Ammon's horn (tissue), 1 donor: ENCODE results near the gene CLCNKA.
"Not testable (repeated sequence)": the region's sequence is repeated elsewhere in the genome, so short reads cannot be mapped to it uniquely, and the experiment has no call there.

Experiments
- DNase-seq: peaks from one replicate; pipeline ENCODE4 v3.0.0-alpha.2; 2016; ENCODE audit warnings: low spot score

CLCNKA gene

DNA sequence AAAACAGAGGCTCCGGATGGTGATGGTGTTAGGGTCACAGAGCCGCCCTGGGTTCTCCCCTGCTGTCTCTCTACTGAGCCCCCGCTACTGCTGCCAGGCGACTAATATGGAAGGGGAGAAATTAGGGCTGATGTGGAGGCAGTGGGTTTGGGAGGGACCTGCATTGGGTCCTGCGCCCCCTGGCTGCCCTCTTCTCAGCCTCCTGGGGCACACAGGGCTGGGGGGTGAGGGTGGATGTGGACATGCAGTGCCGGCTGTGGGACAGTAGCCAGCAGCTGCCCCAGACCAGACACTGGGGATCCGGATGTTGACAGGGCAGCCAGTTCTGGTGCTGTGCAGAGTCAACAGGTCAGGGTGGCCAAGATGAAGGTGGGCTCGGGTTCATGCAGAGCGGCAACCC, 20.3 kb downstream of the CLCNKA start:
- no peak for DNase-seq

DNA sequence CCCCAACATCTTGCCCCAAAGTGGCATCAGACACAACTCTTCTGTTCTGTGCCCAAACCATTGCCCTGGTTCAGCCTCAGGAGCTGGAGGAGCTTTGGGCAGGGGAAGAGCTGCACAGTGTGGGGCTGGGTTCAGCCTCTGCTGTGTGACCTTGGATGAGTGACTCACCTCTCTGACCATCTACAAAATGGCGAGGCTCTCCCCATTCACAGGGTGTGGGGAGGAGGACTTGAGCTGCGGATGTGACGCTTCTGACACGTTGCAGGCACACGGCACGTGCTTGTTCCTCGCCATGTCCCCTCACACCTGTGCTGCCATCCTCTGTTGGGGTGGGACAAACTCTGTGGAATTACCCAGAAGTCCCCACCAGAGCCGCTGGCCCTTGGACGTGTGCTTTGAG, 20.8 kb downstream of the CLCNKA start:
- not testable (repeated sequence) for DNase-seq

DNA sequence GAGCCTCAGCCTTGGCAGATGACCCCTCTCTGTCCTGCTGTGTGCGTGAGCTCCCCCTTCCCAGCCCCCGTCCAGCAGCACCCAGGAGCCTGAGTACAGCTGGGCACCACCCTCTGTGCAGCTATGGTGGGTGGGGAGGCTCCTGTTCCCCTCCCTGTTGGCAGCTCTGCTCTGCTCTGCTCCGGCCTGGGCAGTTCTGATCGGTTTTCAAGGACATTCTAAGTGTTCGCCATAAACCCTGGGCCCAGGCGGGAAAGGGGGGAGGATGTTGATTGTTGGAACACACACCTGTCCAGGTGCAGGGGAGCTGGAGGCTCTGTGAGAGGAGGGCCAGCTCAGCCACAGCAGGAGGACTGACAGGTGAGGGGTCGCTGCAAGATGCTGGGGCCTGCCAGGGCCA, 21.7 kb downstream of the CLCNKA start, which contains the start of gene CLCNKB:
Gene CLCNKB (plus strand): TSS at position 262 of the 400 bp plus-strand sequence. CDS start 711 bp downstream, outside the sequence.
- no peak for DNase-seq

DNA sequence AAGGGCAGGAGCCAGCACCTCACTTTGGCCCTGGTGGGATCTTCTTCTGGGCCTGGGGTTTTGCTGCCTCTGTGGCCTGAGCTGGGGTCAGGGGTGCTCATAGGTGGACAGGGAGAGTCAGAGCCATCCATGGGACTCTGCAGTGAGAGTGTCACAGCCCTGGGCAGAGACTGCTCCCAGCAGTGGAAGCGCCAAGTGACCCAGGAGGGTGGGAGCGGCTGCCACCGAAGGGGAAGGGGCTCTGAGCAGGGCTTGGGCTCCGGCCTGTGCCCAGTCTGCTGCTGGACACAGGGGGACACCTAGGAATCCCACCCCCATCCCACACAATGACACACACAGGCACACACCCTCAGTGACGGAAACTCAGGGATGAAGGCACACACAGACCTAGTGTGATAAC, 22.1 kb downstream of the CLCNKA start:
- DNase-seq: no peak

DNA sequence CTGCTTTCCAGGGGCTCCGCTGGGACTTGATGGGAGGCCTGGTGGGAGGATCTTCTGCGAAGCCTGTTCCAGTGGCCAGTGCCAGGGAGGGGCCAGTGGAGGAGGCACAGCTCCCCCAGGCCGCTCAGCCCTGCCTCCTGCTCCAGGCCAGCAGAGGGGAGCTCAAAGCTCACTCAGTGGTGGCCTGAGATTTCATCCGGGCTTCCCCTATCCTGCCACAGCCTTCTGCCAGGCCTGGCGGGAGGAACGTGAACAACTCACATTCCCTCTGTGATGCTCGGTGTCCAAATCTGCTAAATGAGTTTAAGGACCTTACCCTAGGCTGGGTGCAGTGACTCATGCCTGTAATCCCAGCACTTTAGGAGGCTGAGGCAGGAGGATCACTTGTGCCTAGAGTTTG, 25.0 kb downstream of the CLCNKA start:
- DNase-seq: no peak

DNA sequence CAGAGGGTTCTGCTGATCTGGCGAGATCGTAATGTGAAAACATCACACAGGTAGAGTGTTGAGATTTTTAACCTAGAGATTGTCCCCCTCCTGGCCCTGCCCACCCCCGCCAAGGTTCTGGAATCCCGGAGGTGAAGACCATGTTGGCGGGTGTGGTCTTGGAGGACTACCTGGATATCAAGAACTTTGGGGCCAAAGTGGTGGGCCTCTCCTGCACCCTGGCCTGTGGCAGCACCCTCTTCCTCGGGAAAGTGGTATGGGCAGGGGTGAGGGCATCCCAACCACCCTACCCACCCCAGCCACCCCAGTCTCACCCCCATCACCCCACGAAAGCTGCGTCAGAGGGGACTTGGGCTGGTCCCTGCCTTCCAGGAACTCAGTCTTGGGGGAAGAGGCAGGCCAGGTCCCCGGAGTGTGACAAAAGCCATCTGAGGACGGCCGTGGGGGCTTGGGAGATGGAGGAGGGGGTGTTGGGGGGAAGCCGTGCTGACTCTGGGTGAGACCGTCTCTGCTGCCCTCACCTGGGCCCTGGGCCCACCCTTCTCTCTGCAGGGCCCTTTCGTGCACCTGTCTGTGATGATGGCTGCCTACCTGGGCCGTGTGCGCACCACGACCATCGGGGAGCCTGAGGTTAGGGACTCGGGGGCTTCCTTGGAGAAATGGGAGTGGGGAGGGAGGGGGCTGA, 26.1 kb downstream of the CLCNKA start:
- no peak for DNase-seq

DNA sequence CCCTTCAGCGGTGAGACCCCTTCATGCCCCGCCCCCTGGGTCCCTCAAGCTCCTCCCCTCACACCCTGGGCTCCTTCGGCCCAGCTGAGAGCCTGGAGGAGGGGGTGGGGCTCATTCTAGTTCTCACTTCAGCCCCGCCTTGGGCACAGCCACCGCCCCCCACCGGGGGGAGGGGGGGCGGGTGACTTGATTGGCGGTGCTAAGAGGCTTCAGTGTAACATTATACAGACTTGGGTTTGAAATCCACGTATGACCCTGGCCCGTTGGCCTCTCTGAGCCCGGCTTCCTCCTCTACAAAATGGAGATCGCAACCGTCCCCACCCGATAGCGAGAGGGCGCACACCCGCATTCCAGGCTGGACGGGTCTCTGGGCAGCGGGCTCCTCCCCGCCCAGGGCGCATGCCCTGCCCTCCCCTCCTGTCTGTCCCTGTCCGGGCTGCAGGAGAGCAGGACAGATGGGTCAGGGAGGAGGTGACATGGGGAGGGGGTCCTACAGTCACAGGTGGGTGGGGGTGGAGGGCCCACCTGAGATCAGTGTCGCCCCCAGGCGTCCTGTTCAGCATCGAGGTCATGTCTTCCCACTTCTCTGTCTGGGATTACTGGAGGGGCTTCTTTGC, 26.8 kb downstream of the CLCNKA start:
- no peak for DNase-seq

DNA sequence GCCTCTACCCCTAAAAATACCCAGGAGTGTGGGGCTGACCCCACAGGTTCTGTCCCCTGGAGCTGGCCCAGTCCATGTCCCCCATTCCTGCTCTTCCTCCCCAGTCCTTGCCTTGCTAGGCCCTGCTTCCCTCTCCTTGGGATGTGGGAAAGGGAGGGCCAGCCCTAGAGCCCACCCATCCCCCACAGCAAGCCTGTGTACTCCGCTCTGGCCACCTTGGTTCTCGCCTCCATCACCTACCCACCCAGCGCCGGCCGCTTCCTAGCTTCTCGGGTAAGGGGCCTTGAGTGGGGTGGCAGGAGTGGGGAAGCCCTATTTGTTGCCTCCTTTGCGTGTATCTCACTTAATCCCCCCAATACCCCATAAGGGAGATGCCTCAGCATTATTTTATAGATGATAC, 28.5 kb downstream of the CLCNKA start:
- no peak for DNase-seq

DNA sequence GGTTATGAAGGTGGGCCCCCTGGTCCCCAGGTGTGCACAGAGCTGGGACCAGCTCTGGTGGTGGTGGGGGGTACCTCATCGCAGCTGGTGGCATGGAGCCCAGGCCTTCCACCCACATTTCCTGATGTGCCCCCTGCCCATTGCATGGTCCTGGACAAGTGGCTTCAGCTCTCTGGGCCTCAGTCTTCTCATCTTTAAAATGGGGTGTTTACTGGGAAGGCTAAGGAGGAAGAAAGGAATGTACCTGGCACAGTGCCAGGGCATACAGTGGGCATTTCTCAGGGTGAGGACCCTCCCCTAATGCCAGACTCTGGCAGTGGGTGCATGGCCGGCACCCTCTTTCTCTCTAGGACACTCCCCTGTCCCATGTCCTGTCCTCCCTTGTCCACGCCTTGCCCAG, 29.2 kb downstream of the CLCNKA start:
- DNase-seq: no peak

DNA sequence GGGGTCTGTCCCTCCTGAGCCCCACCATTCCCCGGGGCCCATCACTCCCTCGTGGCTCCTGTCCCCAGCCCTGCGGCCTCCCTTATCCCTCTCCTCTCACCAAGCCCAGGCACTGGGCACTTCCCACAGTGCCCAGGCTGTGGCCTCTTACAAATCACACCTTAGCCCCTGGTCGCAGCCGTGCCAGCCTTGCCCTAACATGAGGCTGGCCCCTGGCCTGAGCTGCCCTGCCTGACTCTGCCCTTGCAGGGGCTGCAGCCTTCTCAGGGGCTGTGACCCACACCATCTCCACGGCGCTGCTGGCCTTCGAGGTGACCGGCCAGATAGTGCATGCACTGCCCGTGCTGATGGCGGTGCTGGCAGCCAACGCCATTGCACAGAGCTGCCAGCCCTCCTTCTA, 30.1 kb downstream of the CLCNKA start:
- DNase-seq: not testable (repeated sequence)

DNA sequence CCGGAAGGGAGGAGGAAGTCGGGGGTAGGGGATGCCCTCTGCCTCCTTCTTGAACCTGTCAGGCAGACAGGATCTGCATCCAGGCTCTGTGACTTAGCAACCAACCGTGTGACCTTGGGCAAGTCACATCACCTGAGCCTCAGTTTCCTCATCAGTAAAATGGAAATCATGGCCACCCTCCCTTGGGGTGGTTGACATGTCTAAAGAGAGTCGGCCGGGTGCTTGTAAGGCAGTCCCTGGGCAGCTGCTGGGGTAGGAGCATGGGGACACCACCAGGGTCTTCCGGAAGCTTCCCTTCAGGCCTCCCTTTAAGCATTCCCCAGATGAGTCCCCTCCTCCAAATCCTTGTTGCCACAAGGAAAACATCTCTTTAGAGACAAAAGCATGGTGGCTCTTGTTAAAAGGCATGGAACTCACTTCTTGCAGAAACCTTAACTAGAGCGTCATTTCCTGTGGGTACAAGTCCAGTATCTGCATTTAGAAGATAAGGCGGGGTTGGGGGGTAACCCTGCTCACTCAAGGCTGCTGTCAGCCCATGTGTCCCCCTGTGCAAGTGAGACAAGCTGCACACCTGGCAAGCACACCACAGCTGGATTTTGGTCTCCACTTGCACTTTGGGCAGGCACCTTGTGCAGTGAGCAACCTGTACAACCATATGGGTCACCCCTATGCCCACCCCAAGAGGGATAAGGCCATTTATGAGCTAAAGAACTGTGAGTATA, 32.1 kb downstream of the CLCNKA start:
- no peak for DNase-seq

DNA sequence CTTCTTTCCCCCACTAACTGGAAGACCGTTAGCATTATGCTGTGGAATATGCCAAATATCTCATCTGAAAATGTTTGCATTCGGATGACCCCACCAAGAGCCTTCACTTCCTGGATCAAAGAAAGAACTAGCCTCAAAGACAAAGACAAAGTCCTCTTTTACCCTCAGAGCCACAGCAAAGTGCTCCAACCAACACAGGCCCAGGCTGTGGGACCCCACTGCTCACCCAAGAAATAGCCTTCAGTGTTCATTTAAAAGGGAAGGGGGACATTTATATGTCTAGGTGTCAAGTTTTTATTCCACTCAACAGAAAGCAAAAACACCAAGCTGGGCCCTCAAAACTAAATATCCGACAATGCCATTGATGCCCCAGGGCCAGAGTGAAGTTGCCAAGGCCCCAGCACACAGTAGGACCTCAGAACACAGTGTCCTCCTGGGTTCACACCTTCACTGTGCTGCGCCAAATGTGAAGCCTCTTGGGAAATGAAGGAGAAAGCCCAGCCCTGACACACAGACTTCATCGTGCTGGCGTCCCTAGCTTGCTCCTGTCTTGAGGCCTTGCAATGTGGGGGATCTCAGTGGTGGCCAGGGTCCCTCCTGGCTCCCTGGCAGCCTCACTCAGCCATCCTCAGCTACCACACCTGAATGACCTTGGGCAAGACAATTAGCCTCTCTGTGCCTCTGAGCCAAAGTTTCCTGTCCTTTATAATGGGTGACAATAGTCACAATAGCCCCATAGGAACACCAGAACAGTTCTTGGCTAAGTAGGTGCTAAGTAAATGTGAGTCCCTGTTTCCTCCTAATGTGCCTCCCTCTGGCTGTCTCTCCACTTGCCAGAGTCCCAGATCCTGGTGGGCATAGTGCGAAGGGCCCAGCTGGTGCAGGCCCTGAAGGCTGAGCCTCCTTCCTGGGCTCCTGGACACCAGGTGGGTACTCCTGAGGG, 33.0 kb downstream of the CLCNKA start:
- no peak for DNase-seq

DNA sequence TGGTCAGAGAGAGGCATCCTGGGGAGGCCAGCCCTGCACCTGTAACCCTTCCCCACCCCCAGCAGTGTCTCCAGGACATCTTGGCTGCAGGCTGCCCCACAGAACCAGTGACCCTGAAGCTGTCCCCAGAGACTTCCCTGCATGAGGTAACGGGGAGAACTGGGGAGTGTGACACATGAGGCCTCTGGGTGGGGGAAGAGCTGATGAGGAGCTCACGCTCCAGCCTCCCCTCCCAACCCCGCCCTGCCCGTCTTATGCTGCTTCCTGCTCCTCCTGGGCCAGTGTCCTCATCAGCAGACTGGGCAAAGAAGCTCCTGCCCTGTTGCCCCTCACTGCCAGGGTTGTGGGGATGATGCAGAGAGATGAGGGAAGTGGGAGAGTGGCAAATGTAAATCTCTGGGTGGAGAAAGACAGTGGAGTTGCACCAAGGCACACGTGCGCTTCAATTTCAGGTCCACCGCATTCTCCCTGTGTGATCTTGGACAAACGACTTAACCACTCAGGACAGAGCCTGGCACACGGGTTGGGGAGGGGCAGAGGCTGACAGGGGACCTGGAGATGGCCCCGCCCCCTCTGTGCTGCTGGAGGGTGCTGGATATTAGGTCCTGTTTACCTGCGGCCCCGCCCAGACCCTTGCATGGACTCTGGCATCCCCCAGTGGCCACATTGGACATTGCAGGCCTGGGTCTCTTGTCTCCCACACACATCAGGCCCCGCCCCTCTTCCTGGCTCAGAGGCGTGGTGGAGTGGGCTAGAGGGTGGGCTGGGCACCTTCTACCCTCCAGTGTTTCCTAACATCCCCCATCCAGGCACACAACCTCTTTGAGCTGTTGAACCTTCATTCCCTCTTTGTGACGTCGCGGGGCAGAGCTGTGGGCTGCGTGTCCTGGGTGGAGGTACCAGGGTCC, 34.0 kb downstream of the CLCNKA start:
- DNase-seq: peak; percentile 80

DNA sequence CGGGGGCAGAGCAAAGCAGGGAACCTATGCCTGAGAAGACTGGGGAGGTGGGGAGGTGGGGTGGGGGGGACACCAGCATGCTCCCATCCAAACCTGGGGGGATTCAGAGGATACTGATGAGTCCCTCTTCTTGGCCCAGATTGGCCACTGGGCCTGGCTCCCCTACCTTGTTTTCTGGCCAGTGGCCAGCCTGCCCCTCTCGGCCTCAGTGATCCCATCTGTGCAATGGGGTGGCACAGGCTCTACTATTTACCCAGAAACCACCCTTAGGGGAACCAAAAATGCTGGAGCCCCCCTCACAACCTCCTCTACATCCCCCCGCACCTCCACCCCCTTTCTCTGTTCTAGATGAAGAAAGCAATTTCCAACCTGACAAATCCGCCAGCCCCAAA, 34.7 kb downstream of the CLCNKA start:
- DNase-seq: not testable (repeated sequence)

DNA sequence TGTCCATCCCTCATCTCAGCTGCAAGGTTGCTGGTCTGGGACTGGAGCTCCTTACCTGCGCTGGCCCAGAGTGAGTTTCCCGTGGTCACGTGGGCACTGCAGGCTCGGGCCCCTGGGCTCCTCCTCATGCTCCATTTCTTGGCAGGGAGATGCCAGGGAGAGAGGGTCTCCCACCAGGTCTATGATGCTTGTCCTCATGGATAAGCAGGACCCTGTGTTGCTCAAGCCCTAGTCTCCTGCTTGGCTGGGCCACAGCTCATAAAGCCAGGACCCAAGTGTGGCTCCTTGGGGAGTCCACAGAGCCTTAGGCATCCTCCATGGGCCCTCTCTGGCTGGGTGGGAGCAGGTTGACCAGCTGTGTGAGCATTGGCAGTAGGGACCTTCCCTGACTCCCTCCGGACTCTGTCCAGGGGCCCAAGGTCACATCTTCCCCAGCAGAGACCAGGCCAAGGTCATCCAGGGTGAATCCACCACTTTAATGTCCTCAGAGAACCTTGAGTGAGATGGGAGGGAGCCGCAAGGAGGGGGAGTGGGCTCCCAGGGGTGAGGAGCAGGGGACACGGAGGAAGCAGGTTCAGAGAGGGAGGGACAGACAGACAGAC, 35.6 kb downstream of the CLCNKA start:
- not testable (repeated sequence) for DNase-seq

DNA sequence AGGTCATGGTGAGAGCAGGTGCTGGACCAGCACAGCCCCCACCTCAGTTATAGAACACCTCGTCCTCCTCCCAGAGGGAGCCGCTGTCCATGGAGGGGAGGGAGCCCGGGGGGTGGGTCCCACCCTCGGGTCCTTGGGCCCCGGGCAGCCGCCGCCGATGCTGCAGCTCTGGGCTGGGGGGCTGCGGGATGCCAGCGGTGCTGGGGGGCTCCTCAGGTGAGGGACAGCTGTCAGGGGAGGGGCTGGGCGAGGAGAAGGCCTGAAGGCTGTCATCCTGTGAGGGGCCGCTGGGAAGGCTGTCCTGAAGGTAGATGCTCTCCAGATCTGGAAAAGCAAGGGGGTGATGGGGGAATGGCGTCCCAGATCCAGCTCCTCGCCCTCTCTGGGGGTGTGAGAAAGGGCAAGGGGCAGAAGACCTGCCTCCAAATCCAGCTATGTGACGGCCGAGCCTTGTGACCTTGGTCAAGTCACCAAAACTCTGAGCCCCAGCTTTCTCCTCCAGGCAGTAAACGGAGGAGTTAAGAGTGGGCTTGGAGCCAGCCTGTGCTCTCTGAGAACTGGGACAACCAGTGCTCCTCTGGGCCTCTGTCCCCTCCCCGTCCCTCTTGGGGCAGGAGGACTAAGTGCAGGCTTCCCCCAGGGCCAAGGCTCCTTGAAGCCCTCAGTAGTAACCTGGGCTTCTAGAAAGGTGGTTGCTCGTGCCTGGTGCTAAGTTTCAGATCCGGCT, 36.7 kb downstream of the CLCNKA start:
- not testable (repeated sequence) for DNase-seq

DNA sequence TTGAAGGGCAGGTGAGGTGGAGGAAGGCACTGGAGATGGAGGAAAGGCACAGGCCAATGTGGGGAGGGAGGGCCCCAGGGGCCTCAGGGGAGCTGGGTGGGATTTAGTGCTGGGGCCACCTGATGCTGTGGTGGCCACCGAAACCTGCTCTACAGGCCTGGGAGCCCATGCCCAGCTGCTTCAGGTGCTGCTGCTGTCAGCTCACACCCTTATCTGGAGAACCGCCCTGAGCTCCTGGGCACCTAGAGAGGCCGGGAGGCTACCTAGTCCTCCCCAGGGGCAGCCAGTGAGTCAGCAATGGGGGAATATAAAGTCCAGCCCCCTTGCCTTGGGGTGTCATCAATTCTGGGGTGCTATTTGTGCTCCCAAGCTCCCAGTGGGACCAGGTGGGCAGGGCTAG, 39.4 kb downstream of the CLCNKA start:
- DNase-seq: no peak

DNA sequence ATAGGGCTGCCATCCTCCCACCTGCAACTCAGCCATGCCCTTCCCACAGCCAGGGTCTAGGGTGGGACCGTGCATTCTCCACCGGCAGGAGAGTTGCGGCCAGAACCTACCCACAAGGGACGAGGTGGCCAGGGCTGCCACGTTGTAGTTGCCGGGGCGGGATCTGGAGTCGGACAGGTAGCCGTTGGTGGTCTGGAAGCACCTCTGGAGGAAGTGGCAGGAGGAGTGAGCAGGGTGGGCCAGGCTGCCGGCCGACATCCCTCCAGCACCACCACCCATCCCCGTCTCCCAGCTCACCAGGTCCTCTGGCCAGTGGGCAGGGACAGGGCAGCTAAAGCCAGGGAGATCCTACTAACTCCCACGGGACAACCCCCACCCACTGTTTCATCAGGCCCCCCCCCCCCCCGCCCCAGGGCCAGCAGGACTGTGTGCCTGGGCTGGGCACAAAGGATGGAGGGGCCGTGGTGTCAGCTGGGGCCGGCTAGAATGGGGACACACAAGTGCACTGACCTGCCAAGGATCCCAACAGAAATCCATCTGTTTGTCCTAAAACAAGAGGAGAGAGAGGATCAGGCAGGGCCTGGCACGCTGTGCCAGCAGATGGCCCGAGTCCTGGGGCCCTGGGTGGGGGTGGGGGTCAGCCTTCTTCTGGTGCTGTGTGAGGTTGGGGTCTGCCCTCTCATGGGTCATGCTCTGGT, 40.3 kb downstream of the CLCNKA start:
- DNase-seq: not testable (repeated sequence)

DNA sequence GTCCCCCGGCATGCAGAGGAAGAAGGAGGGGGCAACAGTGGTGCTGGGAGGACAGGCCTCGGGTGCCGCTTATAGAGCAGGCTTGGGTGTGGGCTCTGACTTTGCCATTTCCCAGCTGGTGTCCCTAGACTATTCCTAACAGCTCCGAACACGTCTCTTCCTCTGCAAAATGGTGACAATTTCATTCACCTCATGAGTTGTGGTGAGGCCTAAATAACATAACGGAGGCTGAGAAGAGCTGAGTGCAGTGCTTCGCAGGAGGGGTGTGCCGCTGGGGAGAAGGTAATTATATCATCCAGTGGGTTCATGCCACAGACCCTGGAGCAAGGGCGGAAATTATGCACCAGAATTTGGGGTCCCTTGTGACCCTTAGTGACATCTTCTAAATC, 40.8 kb downstream of the CLCNKA start:
- not testable (repeated sequence) for DNase-seq
